Stimulated activated CD8-positive, alpha-beta memory T cell treated with anti-CD3 and anti-CD28 coated beads, Interleukin-2, amount 100 ng/mL, for 48 hours (primary cell): ENCODE measurements around the gene CCDC182.
A peak's percentile ranks its signal among the peaks of the same experiment; 100 is the strongest.

Experiments used
- DNase-seq, 2 donors: peaks; one replicate each; pipeline ENCODE4 v3.0.0-alpha.2; 2020; ENCODE audit warnings: low read depth in 2 of 2

CCDC182 gene

DNA sequence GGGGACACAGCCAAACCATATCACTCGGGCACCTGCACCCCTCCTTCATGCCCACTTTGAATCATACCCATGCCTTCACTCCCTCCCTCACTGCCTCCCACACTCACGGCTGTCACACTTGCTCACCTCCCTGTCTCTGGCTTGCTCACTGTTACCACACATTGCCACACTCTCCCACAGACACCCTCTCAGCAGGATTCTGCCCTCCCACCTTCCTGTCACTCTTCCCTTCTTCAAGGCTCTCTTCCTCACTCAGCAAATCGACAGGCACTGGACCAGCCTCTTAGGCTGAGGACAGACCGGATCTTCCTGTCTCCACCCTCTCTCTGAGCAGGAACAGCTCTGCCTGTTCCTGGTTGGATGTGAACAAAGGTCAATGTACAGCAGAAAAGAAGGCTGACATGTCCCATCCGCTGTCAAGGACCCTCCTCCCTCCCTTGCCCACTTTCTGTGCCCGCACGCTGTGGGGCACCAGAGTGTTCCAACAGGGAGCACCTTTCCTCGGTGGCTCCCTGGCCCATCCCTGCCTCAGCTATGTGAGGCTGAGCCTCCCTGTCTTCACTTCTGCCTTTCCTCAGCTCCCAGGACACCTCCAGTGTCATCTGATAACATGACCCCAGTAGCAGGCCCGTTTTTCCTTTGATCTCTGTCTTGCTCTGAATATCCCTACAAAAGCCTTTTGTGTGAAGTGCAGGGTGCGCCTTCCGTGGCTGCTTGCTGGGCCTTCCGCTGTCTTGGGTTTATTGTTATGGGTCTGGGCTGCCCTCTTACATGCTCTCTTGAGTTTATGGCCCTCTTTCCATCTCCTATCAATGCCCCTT, 47.0 kb downstream of the CCDC182 start:
- DNase-seq, result peak; percentile 2 to 10

DNA sequence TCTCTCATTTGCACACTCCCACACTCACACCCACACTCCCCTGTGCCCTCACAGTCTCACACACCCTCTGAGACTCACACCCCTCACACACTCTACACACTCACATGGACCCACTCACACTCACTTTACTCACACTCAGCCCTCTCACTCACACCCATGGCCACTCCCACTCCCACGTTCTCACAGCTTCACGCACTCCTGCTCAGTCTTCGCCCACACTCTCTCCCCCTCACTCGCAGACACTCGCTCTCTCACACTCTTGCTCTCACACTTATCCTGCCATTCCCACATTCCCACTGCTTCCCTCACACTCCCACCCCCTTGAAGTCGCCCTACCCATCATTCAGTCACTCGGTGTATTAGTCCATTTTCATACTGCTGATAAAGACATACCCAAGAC, 47.9 kb downstream of the CCDC182 start:
- DNase-seq, result no peak

DNA sequence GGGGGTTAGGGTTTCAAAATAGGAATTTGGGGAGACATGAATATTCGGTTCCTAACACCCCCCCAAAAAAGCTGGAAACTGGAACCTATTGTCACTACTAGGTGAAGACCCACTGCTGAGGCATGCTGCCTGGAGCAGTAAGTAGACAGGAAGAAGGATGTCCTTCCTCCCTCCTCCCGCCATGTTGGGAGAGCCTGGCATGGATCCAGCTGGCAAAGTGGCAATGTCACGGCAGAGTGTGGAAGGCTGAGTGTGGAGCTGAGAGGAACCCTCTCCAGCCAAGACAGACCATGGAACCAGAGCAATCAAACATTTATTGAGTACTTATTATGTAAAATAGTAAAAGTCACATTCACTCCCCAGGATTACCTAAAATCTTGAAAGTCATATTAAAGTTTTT, 49.0 kb downstream of the CCDC182 start:
- DNase-seq, result no peak
